IMR-90 (cell line): ENCODE measurements around the gene CLEC4M. TPM values are rescaled to one million over a fixed set of nuclear protein-coding genes. Genes with fewer than 3 reads are reported as not detected.

ENCODE experiments used
- ATAC-seq: fragments of 200-7000 bp; cut with Tn5 transposase; 2 replicates; pipeline ENCODE4 v1.9.1; 2020; ENCODE audit warnings: low read depth, mild to moderate bottlenecking, moderate library complexity
- Bru-seq: library from RNA; stranded (reverse); fragments of 400-500 nt; gene quantifications from one replicate; lab custom pipeline; 2021; lab: Mats Ljungman, UMichigan
- BruChase-seq, 2 experiments: library from RNA; stranded (reverse); fragments of 400-500 nt; gene quantifications; one replicate each; lab custom pipeline; 2021; lab: Mats Ljungman, UMichigan
- BruUV-seq: library from RNA; stranded (reverse); fragments of 400-500 nt; replicated peaks from 2 replicates; lab custom pipeline; 2021; lab: Mats Ljungman, UMichigan
- CTCF ChIA-PET: fragments of 300-600 bp; formaldehyde crosslinking; extraction: SDS; loops from one replicate; lab custom pipeline; 2021; ENCODE audit warnings: antibody characterized with exemption; lab: Yijun Ruan, JAX
- POLR2A ChIA-PET: fragments of 300-600 bp; sonication (Branson Sonifier 250); formaldehyde crosslinking; loops from one replicate; lab custom pipeline; 2022; ENCODE audit warnings: antibody characterized with exemption; ENCODE audit not compliant: unreplicated experiment; lab: Charles Lee
- DNase-seq: peaks from one replicate; pipeline ENCODE4 v3.0.0; 2013
- H2AFZ ChIP-seq: replicated peaks from 2 replicates; pipeline ENCODE3; 2013; ENCODE audit warnings: low read length, mild to moderate bottlenecking; ENCODE audit not compliant: poor library complexity
- H2AK5ac ChIP-seq: 2 replicates; pipeline ENCODE4 v1.6.1; 2013; ENCODE audit warnings: low read depth, low read length, inconsistent platforms
- H2AK9ac ChIP-seq: replicated peaks from 2 replicates; pipeline ENCODE3; 2013; ENCODE audit warnings: mild to moderate bottlenecking, low read depth, low read length, moderate library complexity; ENCODE audit not compliant: poor library complexity
- H2BK120ac ChIP-seq: 2 replicates; pipeline ENCODE4 v1.6.1; 2013; ENCODE audit warnings: low read depth, low read length, inconsistent platforms
- H2BK15ac ChIP-seq: 3 replicates; pipeline ENCODE4 v1.6.1; 2013; ENCODE audit warnings: low read depth, low read length, inconsistent platforms
- H2BK20ac ChIP-seq: 2 replicates; pipeline ENCODE4 v1.6.1; 2013; ENCODE audit warnings: low read depth, mild to moderate bottlenecking, inconsistent platforms, low read length, moderate library complexity
- H2BK5ac ChIP-seq: 2 replicates; pipeline ENCODE4 v1.6.1; 2013; ENCODE audit warnings: mild to moderate bottlenecking, low read depth, low read length, inconsistent platforms; ENCODE audit not compliant: poor library complexity, severe bottlenecking
- H3K14ac ChIP-seq: replicated peaks from 2 replicates; pipeline ENCODE4 v1.6.1; 2013; ENCODE audit warnings: low read depth, low read length, inconsistent platforms
- H3K18ac ChIP-seq: 2 replicates; pipeline ENCODE4 v1.6.1; 2013; ENCODE audit warnings: low read depth, low read length, control low read depth
- H3K23ac ChIP-seq: 2 replicates; pipeline ENCODE4 v1.6.1; 2013; ENCODE audit warnings: low read depth, low read length, inconsistent platforms
- H3K27ac ChIP-seq: 2 replicates; pipeline ENCODE4 v1.5.1; 2013; ENCODE audit warnings: mild to moderate bottlenecking, control low read depth, low read length; ENCODE audit not compliant: insufficient read depth
- H3K27me3 ChIP-seq: 2 replicates; pipeline ENCODE4 v1.6.1; 2013; ENCODE audit warnings: low read length; ENCODE audit not compliant: control insufficient read depth, insufficient read depth
- H3K36me3 ChIP-seq: 2 replicates; pipeline ENCODE4 v1.6.1; 2013; ENCODE audit warnings: low read length, mixed read lengths; ENCODE audit not compliant: control insufficient read depth, insufficient read depth
- H3K4ac ChIP-seq: 2 replicates; pipeline ENCODE4 v1.6.1; 2013; ENCODE audit warnings: low read depth, low read length, inconsistent platforms
- H3K4me1 ChIP-seq: 2 replicates; pipeline ENCODE4 v1.6.1; 2013; ENCODE audit warnings: low read length, mixed read lengths; ENCODE audit not compliant: control insufficient read depth, insufficient read depth
- H3K4me2 ChIP-seq: 2 replicates; pipeline ENCODE4 v1.6.1; 2013; ENCODE audit warnings: low read depth, mild to moderate bottlenecking, control low read depth, low read length, moderate library complexity
- H3K4me3 ChIP-seq: 2 replicates; pipeline ENCODE4 v1.5.1; 2013; ENCODE audit warnings: low read depth, mild to moderate bottlenecking, control low read depth, low read length, moderate library complexity; ENCODE audit not compliant: insufficient read depth
- H3K56ac ChIP-seq: 2 replicates; pipeline ENCODE4 v1.6.1; 2013; ENCODE audit warnings: low read length, inconsistent platforms; ENCODE audit not compliant: insufficient read depth; ENCODE audit errors: extremely low read depth
- H3K79me1 ChIP-seq, 2 experiments: 2 replicates each; pipeline ENCODE4 v1.6.1; 2013; ENCODE audit warnings: low read length in 2 of 2, inconsistent platforms in 1 of 2, low read depth in 1 of 2
- H3K9ac ChIP-seq: 2 replicates; pipeline ENCODE4 v1.6.1; 2013; ENCODE audit warnings: low read depth, low read length, control low read depth
- H3K9me1 ChIP-seq: 2 replicates; pipeline ENCODE4 v1.6.1; 2013; ENCODE audit warnings: low read length, inconsistent platforms; ENCODE audit not compliant: insufficient read depth
- H3K9me3 ChIP-seq: 2 replicates; pipeline ENCODE4 v1.6.1; 2013; ENCODE audit warnings: low read length; ENCODE audit not compliant: control insufficient read depth, insufficient read depth
- H4K20me1 ChIP-seq: 2 replicates; pipeline ENCODE4 v1.6.1; 2013; ENCODE audit warnings: low read length, inconsistent platforms; ENCODE audit not compliant: insufficient read depth
- H4K5ac ChIP-seq: 2 replicates; pipeline ENCODE4 v1.6.1; 2013; ENCODE audit warnings: mild to moderate bottlenecking, low read depth, low read length, control low read depth
- H4K8ac ChIP-seq, 2 experiments: 2 replicates each; pipeline ENCODE4 v1.6.1; 2013; ENCODE audit warnings: low read depth in 2 of 2, low read length in 2 of 2, control low read depth in 1 of 2, inconsistent platforms in 1 of 2
- H4K91ac ChIP-seq: 2 replicates; pipeline ENCODE4 v1.6.1; 2013; ENCODE audit warnings: low read depth, low read length, inconsistent platforms; ENCODE audit not compliant: insufficient read depth
- CEBPB ChIP-seq: IDR thresholded peaks from 2 replicates; pipeline ENCODE4 v1.6.1; 2012; ENCODE audit warnings: low read depth, low read length, improper control_type of control experiment
- WGBS, 2 experiments: methylation state at CpG; one replicate each; pipeline versions ENCODE4 v1.1.5 to v1.1.7; 2013; ENCODE audit warnings: missing lambda C conversion rate in 2 of 2; ENCODE audit not compliant: insufficient read length in 1 of 2; ENCODE audit errors: extremely low coverage in 2 of 2; 5-methylcytosine and 5-hydroxymethylcytosine counted together
- dilution Hi-C: fragments of 300-500 bp; cut with HindIII; formaldehyde crosslinking; loops from one replicate; pipeline ENCODE4 v1.14.3; 2018; ENCODE audit warnings: low sequenced_read_pairs; ENCODE audit not compliant: unreplicated experiment
- in situ Hi-C: fragments of 300-500 bp; cut with MboI; formaldehyde crosslinking; loops from 3 replicates; pipeline ENCODE4 v1.14.3; 2019; ENCODE audit warnings: low sequenced_read_pairs, inconsistent platforms, mixed read lengths
- intact Hi-C: fragments of 100-400 bp; cut with micrococcal nuclease; formaldehyde crosslinking; loops from 2 replicates; pipeline ENCODE4 v1.10.0; 2022
- long read RNA-seq: library from polyadenylated mRNA; unstranded; transcript quantifications from one replicate; pipeline ENCODE4 v2.0.0, GENCODE V29; 2021; ENCODE audit not compliant: unreplicated experiment
- polyA plus RNA-seq, 3 experiments: library from polyadenylated mRNA; depleted of rRNA; stranded (reverse); fragments of >200 nt; gene quantifications; 2 replicates each; pipeline ENCODE4 v1.2.3, GENCODE V29; 2012; ENCODE audit warnings: low replicate concordance in 1 of 3
- total RNA-seq: library from RNA; depleted of rRNA; stranded (reverse); fragments of >200 nt; gene quantifications from 2 replicates; pipeline ENCODE4 v1.2.3, GENCODE V29; 2012; rRNA removed

The CLEC4M gene
- total RNA-seq (not detected in 2 replicates), polyA plus RNA-seq (2012; rRNA removed) (not detected in 2 replicates), Bru-seq, nascent RNA (not detected), BruChase-seq, experiment 1, labeled RNA remaining after a 6-hour chase (not detected), BruChase-seq, experiment 2, labeled RNA remaining after a 2-hour chase (not detected)
- not detected in 2 replicates for polyA plus RNA-seq (2012; cell fraction: cytosol; rRNA removed)
- not detected in 2 replicates for polyA plus RNA-seq (2012; cell fraction: nucleus; rRNA removed; ENCODE audit: low replicate concordance)
- long read RNA-seq: 0 reads

GRCh38 chr19:7762719-7763293, at the start of gene CLEC4M:
Gene CLEC4M, plus strand, starts transcription at chr19:7763243. Its CDS starts 24 bp downstream, at chr19:7763267.
- no peak within 1 kb of the TSS for H3K18ac ChIP-seq
- no peak within 1 kb of the TSS for H3K23ac ChIP-seq
- no peak within 1 kb of the TSS for H2AK9ac ChIP-seq
- TF ChIP-seq CEBPB: no peak
- DNase-seq: no peak
- H3K4me1 ChIP-seq: no peaks in the 10 kb centered on the region
- peaks cover 2% of the 10 kb centered on the region; the same call in 1 of the 2 replicates for H3K9me3 ChIP-seq
- H3K9ac ChIP-seq: no peak within 1 kb of the TSS
- H2BK120ac ChIP-seq: no peak within 1 kb of the TSS
- no peak within 1 kb of the TSS for H2BK15ac ChIP-seq
- no peaks in the 10 kb centered on the region for H3K79me1 ChIP-seq
- CTCF ChIA-PET: no interaction called here
- no peak within 1 kb of the TSS for H2BK20ac ChIP-seq
- no peaks in the 10 kb centered on the region for H3K36me3 ChIP-seq
- H4K8ac ChIP-seq: no peak within 1 kb of the TSS
- ATAC-seq: no peak
- WGBS, 2 experiments: 33% methylated on average over 1 of the region's 8 CpGs; no CpG with 5 or more reads in 1 of the 2 experiments
- H2AK5ac ChIP-seq: no peak within 1 kb of the TSS
- in situ Hi-C loops (no loop called here), dilution Hi-C loops (no loop called here), intact Hi-C loops (no loop called here)
- no peaks in the 10 kb centered on the region for H4K20me1 ChIP-seq
- H2AFZ ChIP-seq: no peak within 1 kb of the TSS
- H3K4me3 ChIP-seq: no peak within 1 kb of the TSS
- no peak within 1 kb of the TSS for H3K14ac ChIP-seq
- H3K27ac ChIP-seq: no peak within 1 kb of the TSS
- H2BK5ac ChIP-seq: no peak within 1 kb of the TSS
- H3K9me1 ChIP-seq: no peaks in the 10 kb centered on the region
- POLR2A ChIA-PET: no interaction called here
- no peak within 1 kb of the TSS for H3K4me2 ChIP-seq
- H3K4ac ChIP-seq: no peak within 1 kb of the TSS
- H3K56ac ChIP-seq: no peak within 1 kb of the TSS
- no TSS peak for BruUV-seq
- H3K27me3 ChIP-seq: peaks cover 5% of the 10 kb centered on the region; the same call in 1 of the 2 replicates
- no peak within 1 kb of the TSS for H4K91ac ChIP-seq
- no peak within 1 kb of the TSS for H4K5ac ChIP-seq
